Thymus (tissue), 11 donors: Measurements from ENCODE around the gene CMTM5. TPM values are rescaled to one million over a fixed set of nuclear protein-coding genes. Genes with fewer than 3 reads are reported as not detected.

Experiments used
- DNase-seq, 9 donors: peaks; one replicate each; pipeline ENCODE4 v3.0.0-alpha.2; 2013; ENCODE audit warnings: low spot score in 9 of 9, low read depth in 6 of 9, missing footprints in 1 of 9
- H3K27ac ChIP-seq, 2 donors: one replicate each; pipeline ENCODE4 v1.5.1; 2013; ENCODE audit warnings: control low read depth in 1 of 2, low read depth in 1 of 2, low read length in 1 of 2, mild to moderate bottlenecking in 1 of 2, moderate library complexity in 1 of 2
- H3K27me3 ChIP-seq, 2 donors: one replicate each; pipeline ENCODE4 v1.5.1; 2013; ENCODE audit warnings: low read length in 1 of 2; ENCODE audit not compliant: control insufficient read depth in 2 of 2, insufficient read depth in 1 of 2
- H3K36me3 ChIP-seq, 2 donors: one replicate each; pipeline ENCODE4 v1.5.1; 2013; ENCODE audit warnings: low read length in 1 of 2, mild to moderate bottlenecking in 1 of 2, moderate library complexity in 1 of 2; ENCODE audit not compliant: control insufficient read depth in 2 of 2, insufficient read depth in 2 of 2
- H3K4me1 ChIP-seq, 2 donors: one replicate each; pipeline ENCODE4 v1.5.1; 2013; ENCODE audit warnings: low read length in 2 of 2; ENCODE audit not compliant: control insufficient read depth in 2 of 2, insufficient read depth in 2 of 2
- H3K4me3 ChIP-seq, 2 donors: one replicate each; pipeline ENCODE4 v1.5.1; 2013; ENCODE audit warnings: low read length in 2 of 2, control low read depth in 1 of 2, mild to moderate bottlenecking in 1 of 2
- H3K9me3 ChIP-seq, 2 donors: one replicate each; pipeline ENCODE4 v1.5.1; 2013; ENCODE audit warnings: low read length in 1 of 2, mild to moderate bottlenecking in 1 of 2; ENCODE audit not compliant: control insufficient read depth in 2 of 2, insufficient read depth in 1 of 2
- WGBS: extraction: QIAGEN DNeasy Blood & Tissue Kit; methylation state at CpG from one replicate; pipeline ENCODE4 v1.1.7; 2013; 5-methylcytosine and 5-hydroxymethylcytosine counted together
- polyA plus RNA-seq: library from polyadenylated mRNA; stranded (reverse); fragments of 200-250 nt; gene quantifications from one replicate; pipeline ENCODE4 v1.2.3, GENCODE V29; 2013
- total RNA-seq: library from RNA; stranded (reverse); fragments of 120-200 nt; gene quantifications from one replicate; pipeline ENCODE4 v1.2.4, GENCODE V29; 2013
- donor health status: healthy.

The CMTM5 gene
- total and polyA plus RNA-seq, 2 donors: 0.05 to 0.37 TPM

DNA sequence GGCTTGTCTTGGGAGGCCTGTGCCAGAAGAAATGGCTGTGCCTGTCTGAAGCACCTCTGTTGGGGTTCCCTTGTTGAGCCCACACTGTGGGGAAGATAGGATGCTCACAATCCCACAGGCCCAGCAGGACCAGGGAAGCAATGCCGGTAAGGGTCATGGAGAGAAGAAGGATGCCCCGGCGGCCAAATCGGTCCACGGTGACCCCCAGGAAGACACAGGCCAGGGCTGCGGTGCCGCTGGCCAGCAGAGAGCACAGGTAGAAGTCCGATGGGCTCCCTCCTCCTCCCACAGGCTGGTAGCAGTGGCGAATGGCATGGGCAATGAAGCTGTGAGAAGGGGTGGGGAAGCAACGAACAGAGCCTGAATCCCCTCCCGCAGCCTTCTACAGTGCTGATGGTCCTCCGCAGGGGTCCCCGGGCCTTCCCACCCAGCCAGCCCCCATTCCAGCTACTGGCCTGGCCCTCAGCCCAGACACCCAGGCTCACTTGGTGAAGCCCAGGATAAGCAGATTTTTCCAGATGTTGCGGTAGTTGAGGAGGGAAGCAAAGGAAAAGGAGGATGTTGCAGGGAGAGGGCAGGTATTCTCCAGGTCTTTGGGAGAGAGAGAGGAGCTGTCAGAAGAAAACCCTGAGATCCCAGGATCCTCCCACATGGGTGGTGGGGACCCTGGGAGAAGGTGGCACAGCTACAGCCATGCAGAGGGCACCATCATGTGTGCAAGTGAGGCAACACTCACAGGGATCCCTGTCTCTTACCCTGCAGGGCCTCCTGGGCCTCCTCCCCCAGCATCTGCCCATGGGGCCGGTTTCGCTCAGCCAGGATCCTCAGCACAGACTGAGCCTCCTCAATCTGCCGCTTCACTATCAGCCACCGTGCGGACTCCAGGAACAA lies 29.2 kb upstream of the CMTM5 start:
- no peak for DNase-seq
- H3K4me1 ChIP-seq: peaks cover 0 to 4% of the 10 kb centered on the region in 2 donors
- peaks cover 0 to 1% of the 10 kb centered on the region in 2 donors for H3K9me3 ChIP-seq
- H3K36me3 ChIP-seq: no peaks in the 10 kb centered on the region
- peaks cover 20 to 33% of the 10 kb centered on the region in 2 donors for H3K27me3 ChIP-seq
- H3K27ac ChIP-seq: no peak overlapping the region
- WGBS: 97% methylated on average over 19 of the region's 19 CpGs
- H3K4me3 ChIP-seq: no peak overlapping the region

DNA sequence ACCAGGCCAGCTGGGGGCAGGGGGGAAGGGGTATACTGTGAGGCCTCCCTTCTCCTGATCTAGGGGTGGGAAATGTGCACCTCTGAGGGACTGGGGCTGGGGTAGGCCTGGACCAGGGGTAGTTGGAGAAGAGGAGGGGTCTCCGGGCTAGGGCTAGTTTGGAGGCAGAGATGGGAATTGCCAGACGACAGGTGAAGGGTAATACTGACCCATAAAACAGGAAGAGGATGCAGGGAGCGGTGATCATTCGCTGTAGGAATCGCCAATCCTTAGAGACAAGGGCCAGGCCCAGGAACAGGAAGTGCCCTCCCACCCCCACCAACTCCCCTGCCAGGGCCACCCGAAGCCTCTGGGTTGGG lies 28.6 kb upstream of the CMTM5 start:
- no peak for DNase-seq
- H3K36me3 ChIP-seq: no peaks in the 10 kb centered on the region

DNA sequence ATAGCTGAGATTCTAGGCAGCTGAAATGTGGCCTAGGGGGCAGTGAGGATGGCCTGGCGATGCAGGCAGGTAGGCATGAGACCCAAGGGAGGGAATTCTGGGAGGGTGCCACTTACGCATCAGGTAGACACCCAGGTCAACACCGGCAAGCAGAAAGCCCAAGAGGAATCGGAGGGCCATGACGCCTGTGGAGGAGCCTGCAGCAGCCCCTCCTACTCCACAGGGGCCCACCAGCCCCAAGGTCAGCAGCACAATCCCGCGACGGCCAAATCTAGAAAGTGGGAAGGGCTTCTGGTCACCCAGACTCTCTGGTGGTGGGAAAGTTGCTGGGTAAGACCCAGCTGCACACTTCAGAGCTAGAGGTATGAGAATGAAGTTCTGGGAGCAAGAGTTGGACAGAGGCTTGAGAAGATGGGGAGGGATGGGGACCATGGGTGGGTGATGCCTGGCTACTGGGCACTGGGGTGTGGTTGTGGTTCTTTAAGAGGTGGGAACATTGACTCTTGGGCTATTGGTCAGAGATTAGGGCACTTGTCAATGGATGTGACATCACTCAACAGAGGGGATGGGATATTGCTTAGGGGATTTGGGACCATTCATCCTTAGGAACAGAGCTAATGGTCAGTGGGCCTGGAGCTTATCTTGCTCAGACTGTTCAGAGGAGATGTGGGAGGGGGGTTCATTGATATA lies 27.5 kb upstream of the CMTM5 start:
- H3K4me3 ChIP-seq: no peak overlapping the region
- no peaks in the 10 kb centered on the region for H3K36me3 ChIP-seq
- no peak for DNase-seq
- H3K27ac ChIP-seq: no peak overlapping the region
- H3K9me3 ChIP-seq: peaks cover 0 to 1% of the 10 kb centered on the region in 2 donors
- WGBS: 95% methylated on average over 8 of the region's 8 CpGs
- peaks cover 0 to 4% of the 10 kb centered on the region in 2 donors for H3K4me1 ChIP-seq
- peaks cover 32 to 49% of the 10 kb centered on the region in 2 donors for H3K27me3 ChIP-seq

More for the DNA sequence above, 28.6 kb upstream of the CMTM5 start:
- WGBS: 96% methylated on average over 6 of the region's 6 CpGs
- Histone ChIP-seq H3K9me3 (peaks cover 0 to 1% of the 10 kb centered on the region in 2 donors), H3K27ac (no peak overlapping the region), H3K27me3 (peaks cover 24 to 39% of the 10 kb centered on the region in 2 donors), H3K4me3 (no peak overlapping the region), H3K4me1 (peaks cover 0 to 4% of the 10 kb centered on the region in 2 donors)

DNA sequence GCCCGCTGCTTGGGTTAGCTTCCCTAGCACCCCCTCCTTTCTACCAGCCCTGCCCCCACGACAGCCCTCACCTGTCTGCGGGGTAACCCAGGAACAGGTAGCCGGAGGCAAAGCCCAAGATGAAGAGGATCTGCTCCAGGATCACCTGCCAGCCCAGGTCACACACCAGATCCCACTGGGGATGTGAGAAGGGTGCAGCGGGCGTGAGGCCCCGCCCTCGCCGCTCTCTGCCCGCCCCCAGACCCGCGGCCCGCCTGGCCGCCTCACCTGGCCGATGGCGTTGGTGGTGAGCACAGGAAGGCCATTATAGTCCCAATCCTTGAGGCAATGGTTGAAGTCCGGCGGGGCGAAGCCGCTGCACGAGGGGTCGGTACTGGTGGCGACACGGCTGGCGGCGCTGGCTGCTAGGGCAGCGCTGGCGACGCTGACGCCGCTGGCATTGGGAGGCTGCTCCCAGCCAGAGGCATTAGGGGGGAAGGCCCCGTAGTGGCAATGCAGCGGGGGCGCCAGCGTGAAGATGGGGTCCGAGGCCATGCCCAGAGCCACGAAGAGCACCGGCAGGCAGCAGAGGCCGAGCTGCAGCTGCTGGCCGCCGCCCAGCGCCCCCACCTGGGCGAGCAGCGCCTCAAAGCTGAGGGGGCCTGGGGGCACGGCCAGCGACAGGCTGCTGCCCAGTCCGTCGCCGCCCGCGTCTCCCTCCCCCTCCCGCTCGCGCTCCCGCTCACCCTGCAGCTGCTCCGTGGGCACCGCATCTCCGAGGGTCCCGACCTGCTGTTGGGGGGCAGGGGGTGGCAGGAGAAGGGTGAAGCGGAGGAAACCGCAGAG lies 25.0 kb upstream of the CMTM5 start:
- peaks cover 0 to 1% of the 10 kb centered on the region in 2 donors for H3K9me3 ChIP-seq
- no peak for DNase-seq
- H3K4me3 ChIP-seq: peak overlapping the region; percentile 29 to 51
- no peak overlapping the region for H3K27ac ChIP-seq
- H3K27me3 ChIP-seq: peaks cover 41 to 66% of the 10 kb centered on the region in 2 donors
- H3K36me3 ChIP-seq: no peaks in the 10 kb centered on the region
- peaks cover 0 to 4% of the 10 kb centered on the region in 2 donors for H3K4me1 ChIP-seq
- WGBS: 18% methylated on average over 61 of the region's 61 CpGs

DNA sequence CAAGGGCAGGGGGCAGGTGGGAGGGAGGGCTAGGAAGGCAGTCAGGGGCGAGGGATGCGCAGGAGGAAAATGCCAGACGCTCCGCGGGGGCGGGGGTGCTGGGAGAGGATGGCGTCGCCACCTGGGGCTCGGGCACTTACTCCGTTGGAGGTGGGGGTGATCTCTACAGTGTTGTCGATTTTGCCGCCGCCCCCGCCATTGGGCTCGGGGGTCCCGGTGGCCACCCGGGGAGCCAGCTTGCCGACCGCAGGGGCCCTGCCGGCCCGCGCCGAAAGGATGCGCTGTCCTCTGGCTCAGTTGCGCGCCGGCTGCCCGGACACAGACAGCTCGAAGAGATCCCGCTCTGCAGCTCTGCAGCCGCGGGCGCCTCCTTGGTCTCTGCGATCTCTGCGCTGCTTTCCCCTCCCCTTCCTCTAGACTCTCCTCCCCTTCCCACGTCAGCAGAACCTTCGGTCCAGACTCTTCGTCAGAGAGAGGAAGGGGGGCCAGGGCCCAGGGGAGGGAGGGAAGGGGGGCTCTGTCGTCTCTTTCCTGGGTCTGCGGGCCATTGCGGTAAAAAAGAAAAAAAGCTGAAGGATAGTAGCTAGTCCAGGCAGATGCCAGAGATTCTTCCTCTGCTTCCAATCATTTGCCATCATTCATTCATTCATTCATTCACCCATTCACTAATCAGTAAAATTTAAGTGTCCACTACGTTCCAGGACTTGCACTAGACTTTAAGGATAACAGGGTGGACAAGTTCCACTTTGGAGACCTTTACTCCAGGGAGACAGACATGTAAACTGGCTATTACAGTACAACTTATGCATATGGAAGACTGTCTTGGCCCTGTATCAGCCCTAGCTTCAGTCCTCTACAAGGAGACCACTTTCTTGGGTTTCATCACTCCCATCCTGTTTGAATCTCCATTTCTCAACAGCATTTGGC lies 24.1 kb upstream of the CMTM5 start, which contains the start of gene SLC22A17:
Gene SLC22A17, minus strand, starts transcription at position 382 of the 927 bp plus-strand sequence.
- Histone ChIP-seq H3K27me3 (peaks cover 41 to 72% of the 10 kb centered on the region in 2 donors), H3K27ac (no peak within 1 kb of the TSS), H3K36me3 (no peaks in the 10 kb centered on the region), H3K4me1 (peaks cover 0 to 4% of the 10 kb centered on the region in 2 donors), H3K4me3 (peak within 1 kb of the TSS; percentile 29 to 51), H3K9me3 (peaks cover 0 to 1% of the 10 kb centered on the region in 2 donors)
- 2% methylated on average over 42 of the region's 42 CpGs for WGBS
- DNase-seq: peak in 6 of 9 donors; percentile 9 to 48 (median 14)

DNA sequence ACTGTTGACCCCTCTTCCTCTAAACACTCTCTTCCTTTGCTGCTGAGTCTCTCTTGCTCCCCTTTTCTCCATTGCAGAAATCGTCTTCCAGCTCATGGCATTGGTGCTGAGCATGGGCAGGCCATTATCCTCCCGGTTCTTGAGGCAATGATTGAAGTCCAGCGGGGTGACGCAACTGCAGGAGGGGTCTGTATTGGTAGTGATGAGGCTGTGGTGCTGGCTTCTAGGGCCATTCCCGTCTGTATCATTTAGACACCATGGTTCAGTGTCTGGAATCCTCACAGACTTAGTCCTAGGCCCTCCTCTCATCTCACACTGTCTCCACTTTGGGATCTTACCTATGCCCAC lies 23.4 kb upstream of the CMTM5 start:
- Histone ChIP-seq H3K36me3 (no peaks in the 10 kb centered on the region), H3K27me3 (peaks cover 41 to 72% of the 10 kb centered on the region in 2 donors), H3K4me1 (peaks cover 0 to 4% of the 10 kb centered on the region in 2 donors), H3K27ac (no peak overlapping the region), H3K9me3 (peaks cover 0 to 1% of the 10 kb centered on the region in 2 donors), H3K4me3 (no peak overlapping the region)
- WGBS: 87% methylated on average over 5 of the region's 5 CpGs
- no peak for DNase-seq

DNA sequence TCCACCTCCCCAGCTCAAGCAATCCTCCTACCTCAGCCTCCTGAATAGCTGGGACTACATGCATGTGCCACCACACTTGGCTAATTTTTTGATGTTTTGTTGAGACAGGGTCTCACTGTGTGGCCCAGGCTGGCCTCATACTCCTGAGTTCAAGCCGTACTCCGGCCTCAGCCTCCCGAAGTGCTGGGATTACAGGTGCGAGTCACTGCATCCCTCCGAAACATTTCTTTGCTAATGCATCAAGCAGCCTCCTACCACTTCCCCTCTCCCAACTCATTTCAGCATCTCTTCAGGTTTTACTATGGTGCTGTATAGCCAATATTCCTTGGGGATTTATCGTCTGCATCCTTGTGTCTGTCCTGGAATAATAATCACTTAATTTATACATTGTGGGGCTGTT lies 21.9 kb upstream of the CMTM5 start:
- WGBS: 87% methylated on average over 6 of the region's 6 CpGs

DNA sequence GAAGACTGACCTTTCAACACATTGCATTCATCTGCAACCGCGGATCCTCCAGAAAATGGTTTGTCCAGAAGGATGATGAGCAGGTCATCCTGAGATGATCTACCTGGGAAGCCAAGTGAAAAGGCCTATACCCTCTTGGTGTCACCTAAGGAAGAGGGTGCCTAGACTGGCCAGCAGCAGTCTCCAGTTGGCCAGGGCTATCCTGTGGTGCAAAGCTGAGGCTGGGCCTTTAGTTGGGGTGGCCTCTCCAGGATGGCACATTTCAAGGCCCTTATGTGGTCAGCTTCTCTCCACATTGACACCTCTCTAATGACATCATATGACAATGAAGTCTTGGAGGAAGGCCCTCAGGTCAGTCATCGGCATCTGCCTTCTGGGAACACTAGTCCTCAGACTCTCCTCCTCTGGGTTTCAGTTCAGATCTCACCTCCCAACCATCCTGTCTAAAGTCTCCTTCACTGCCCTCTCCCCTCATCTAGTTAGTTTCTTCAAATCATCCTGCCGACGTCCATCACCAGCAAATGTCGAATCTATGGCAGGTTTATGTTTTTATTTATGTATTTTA lies 20.9 kb upstream of the CMTM5 start:
- no peak overlapping the region for H3K4me3 ChIP-seq
- H3K27ac ChIP-seq: no peak overlapping the region
- no peaks in the 10 kb centered on the region for H3K36me3 ChIP-seq
- no peak for DNase-seq
- 94% methylated on average over 6 of the region's 6 CpGs for WGBS
- peaks cover 38 to 71% of the 10 kb centered on the region in 2 donors for H3K27me3 ChIP-seq
- H3K4me1 ChIP-seq: peaks cover 0 to 4% of the 10 kb centered on the region in 2 donors
- H3K9me3 ChIP-seq: peaks cover 0 to 1% of the 10 kb centered on the region in 2 donors

More for the DNA sequence above, 21.9 kb upstream of the CMTM5 start:
- no peak for DNase-seq
- no peaks in the 10 kb centered on the region for H3K36me3 ChIP-seq
- H3K27ac ChIP-seq: no peak overlapping the region
- no peak overlapping the region for H3K4me3 ChIP-seq
- peaks cover 41 to 75% of the 10 kb centered on the region in 2 donors for H3K27me3 ChIP-seq
- peaks cover 0 to 4% of the 10 kb centered on the region in 2 donors for H3K4me1 ChIP-seq
- H3K9me3 ChIP-seq: peaks cover 0 to 1% of the 10 kb centered on the region in 2 donors
